NCI-H1417 (cell line): ENCODE measurements around the gene THSD7B.
"Not testable (repeated sequence)": the region's sequence is repeated elsewhere in the genome, so short reads cannot be mapped to it uniquely, and the experiment has no call there.

Source experiments
- DNase-seq, 3 experiments: peaks; one replicate each; lab custom pipeline; 2025; lab: John Stamatoyannopoulos, UW

Gene THSD7B

DNA sequence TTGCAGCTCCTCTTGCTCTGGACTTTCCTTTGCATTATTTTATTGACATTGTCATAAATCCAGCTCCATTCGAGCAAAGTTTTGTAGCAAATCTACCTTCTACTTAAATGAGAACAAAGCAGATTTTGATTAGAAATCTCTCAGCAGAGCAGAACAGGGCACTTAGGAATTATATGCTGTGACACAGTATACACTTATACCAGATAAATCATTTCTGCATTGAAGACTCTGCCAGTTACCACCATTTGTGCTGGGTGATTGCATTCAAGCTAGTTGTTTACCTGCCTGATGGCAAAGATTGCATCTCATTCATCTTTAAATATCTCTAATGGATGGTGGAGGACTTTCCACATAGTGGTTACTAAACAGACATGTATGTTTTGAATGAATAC, 757.3 kb downstream of the THSD7B start:
- peak in 2 of 3 experiments; percentile 13 to 65 for DNase-seq

DNA sequence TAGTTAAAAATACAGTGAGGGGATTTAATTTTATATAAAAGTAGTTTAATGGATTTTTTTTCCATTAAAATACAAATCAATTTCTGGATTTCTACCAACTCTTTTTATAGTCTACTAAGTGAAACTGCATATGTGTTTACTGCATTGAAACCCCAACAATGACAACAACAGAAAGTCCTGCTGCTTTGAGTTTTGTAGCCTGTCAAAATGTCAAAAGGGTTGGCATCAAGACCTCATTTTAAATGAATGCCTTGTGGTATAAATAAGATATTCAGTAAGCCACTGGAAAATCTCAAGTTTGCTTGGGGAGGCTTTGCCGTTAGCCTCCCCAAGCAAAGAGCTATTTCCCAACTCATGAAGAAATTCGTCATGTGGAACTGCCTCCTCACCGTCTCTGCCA, 758.6 kb downstream of the THSD7B start:
- DNase-seq: peak in 1 of 3 experiments; percentile 8

DNA sequence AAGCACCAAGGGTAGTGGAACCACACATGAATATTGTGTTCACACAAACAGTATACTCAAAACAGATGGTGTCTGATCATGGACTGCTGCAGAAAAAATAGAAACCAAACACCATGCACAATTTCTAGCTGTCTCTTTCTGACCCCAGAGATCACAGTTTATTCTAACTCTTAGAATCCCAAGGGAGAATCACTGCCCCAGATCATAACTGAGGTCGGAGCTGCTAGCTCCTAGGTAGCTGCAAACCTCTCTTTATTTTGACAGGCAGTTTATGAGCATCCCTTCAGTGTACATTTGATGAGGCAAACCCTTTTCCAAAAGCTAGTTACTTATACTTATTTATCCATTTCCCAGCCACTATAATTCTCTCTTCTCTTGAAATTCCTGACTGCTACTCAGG, 759.8 kb downstream of the THSD7B start:
- peak in 1 of 3 experiments; percentile 29 for DNase-seq

DNA sequence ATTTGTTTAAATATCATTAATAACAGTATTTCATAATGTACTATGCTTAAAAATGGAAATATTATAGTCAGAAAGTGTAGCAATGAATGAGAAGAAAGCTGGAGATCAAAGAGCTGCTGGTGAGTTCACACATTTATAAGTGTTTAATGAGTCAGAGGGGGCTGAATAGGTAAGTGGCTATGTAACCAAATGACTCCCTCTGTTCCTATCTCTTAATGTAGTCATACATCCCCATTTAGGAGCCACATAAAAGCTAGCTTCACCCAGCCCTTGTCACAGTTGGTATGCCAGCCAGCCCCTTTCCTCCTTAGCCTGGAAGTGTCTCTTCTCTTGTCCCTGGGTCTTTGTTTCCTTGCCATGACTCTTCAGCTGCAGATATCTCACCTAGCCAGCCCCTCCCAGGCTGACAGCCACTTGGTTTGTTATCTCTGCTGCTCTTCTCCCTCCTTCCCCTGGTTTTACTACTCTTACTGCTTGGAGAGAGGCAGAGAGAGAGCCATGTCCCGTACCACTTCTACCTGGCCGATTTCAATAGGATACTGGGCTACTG, 760.4 kb downstream of the THSD7B start:
- DNase-seq: peak in 1 of 3 experiments; percentile 53

DNA sequence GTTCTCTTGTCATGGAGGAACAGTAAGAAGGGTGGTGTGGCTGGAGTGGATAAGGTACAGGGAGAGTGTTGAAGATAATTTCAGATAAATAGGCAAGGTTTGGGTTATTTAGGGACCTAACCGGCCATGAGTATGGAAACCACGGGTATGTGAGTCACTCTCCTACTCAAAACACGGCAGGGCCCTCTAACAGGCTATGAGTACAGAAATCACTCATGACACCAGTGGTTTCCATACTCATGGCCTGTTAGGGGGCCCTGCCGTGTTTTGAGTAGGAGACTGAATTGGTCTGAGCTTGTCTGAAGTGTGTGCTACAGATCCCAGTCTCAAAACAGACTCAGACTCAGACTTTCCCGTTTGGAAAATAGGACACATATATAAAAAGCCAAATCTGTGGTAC, 770.6 kb downstream of the THSD7B start:
- DNase-seq: no peak

DNA sequence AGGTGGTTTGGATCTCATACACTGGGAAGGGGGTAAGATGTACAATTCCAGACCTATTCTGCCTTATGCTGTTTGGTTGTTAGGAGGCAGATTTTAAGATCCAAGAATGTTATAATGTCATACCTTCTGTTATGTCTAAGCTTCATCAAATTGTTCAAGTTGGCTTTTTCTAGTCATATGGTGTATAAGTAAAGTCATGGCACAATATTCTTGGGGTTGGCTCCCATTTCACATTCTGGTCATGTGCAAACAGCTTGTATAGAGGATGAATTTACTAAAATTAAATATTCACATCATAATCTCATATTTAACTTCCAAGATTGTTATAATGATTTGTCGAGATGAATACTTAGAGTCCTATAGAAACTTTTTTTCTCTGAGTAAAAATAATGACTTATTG, 774.0 kb downstream of the THSD7B start:
- DNase-seq: no peak

DNA sequence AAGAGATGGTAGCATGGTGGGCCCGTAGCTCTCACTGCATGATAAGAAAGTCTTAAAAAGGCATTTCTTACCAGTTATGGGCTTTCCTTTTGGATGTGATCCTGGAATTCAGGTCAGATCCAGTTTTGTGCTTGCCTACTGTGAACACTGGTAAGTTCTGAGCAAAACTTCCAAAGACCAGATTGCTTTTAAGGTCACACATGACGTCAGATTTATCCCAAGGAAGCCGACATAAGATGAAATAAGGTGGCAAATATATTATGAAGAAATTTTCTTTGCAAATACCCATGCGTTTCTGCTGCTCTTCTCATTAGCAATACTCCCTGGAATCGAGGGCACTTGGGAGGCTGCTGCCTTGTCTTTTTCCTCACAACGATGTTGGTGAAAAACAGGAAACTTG, 782.5 kb downstream of the THSD7B start:
- DNase-seq: no peak

DNA sequence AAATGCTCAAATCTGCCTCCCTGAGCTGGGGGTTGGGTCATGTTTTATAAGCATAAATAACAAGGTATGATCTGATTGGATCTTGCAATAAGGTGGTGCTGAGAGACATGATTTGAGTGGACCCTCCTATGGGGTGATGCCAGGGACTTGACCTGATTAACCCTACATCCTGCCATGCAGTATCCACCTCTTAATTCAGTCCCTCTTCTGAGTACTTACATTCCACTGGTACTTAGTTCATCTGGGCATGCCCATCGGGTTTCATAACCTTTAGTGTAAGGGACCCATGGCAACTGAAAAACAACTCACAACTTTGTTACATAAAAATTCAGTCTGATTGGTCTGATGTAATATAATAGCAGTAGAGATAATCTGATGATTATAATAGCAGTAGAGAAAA, 801.0 kb downstream of the THSD7B start:
- no peak for DNase-seq

DNA sequence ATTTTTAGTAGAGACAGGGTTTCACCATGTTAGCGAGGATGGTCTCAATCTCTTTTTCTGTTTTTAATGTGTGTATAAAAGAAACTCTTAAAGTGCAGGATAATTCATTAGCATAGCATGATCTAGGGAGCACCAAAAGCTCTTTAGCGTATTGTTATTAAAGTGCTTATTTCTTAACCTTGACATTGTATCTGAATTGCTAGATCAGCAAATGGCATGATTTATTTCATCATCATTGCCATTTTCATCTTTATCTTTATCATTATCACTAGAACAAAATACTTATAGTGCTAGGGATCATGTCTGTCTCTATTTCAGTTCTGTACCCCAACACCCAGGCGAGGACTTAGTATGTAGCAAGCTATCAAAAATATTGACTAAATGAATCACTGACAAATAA, 805.1 kb downstream of the THSD7B start:
- no peak for DNase-seq

DNA sequence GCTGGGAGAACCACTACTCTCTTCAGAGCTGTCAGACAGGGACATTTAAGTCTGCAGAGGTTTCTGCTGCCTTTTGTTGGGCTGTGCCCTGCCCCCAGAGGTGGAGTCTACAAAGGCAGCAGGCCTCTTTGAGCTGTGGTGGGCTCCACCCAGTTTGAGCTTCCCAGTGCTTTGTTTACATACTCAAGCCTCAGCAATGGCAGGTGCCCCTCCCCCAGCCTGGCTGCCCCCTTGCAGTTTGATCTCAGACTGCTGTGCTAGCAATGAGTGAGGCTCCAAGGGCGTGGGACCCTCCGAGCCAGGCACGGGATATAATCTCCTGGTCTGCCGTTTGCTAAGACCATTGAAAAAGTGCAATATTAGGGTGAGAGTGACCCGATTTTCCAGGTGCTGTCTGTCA, 822.5 kb downstream of the THSD7B start:
- not testable (repeated sequence) for DNase-seq

DNA sequence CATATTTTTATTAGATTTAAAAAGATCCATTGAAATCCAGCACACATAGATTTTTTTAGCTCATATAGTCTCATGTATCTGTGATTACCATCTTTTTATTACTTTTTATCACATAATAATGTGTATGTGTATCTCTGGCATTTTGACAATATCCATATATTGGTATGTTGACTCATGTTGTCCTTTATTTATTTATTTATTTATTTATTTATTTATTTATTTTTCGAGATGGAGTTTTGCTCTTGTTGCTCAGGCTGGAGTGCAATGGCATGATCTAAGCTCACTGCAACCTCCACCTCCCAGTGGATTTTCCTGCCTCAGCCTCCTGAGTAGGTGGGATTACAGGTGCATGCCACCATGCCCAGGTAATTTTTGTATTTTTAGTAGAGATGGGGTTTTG, 823.2 kb downstream of the THSD7B start:
- not testable (repeated sequence) for DNase-seq

DNA sequence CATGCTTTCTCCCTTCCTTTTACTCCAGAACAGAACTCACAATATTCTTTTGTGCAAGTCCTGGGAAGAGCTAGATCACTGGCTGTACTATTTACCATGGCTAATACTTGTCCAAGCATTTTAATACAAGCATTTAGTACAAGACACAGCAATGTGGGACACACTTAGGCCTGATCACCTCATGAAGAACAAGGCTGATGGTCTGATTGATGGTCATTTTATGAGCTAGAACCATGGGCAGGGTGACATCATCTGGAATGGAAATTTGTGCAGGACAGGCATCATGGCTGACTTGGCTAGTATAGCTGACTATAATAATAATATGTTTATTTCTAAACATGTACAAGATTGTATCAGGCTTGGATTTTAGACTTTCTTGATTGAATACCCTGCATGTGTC, 824.8 kb downstream of the THSD7B start:
- no peak for DNase-seq

DNA sequence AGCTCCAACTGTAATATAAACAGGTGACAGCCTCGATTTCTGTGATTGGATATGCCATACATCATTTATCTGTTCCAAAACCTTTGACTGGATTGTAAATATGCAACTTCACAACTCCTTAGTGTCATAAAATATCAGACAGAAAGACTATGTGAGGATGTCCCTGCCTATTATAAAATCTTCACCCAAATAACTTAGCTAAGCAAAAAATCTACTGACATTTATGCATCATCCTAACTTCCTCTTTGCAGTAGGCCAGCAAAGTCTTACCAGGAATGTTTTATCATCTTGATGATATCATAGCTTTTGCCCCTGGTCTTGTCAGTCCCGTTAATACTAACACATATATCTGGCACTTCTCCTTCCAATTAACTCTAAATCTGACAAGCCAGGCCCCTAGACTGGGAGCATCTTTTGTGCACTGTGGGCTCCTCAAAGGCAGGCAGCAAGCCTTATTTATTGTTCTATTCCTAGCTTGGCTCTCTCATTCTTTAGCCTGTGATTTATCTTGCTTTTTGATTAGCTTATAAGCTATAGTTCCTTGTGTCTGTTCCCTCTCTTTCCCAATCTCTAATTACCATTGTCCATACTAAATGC, 842.5 kb downstream of the THSD7B start:
- no peak for DNase-seq

DNA sequence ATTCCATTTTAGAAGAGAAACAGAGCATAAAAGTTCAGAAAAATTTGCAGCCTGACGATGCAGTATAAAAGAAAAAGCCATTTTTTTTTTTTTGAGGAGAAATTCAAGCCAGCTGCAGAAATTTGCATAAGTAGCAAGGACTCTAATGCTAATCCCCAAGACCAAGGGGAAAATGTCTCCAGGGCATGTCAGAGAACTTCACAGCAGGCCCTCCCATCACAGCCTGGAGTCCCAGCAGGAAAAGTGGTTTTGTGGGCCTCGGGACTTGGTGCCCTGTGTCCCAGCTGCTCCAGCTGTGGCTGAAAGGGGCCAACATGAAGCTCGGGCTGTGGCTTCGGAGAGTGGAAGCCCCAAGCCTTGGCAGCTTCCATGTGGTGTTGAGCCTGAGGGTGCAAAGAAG, 873.6 kb downstream of the THSD7B start:
- DNase-seq: no peak

DNA sequence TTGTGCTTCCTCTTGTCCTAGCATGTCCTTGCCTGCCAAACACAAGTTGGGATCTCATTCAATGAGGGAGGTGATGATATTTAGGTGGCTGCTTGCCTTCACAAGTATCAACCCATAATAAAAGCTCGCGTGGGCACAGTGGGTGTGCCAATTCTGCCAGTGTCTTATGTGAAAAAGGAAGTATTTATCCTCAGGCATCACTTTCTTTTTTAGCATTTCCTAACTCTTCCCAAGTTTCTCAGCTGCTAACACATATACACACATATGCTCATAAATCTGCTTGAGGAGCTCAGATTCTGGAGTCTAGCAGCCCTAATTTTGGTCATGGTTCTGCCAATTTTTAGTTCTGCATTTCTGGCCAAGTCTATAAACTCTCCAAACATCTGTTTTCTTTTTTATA, 879.4 kb downstream of the THSD7B start:
- DNase-seq: no peak

DNA sequence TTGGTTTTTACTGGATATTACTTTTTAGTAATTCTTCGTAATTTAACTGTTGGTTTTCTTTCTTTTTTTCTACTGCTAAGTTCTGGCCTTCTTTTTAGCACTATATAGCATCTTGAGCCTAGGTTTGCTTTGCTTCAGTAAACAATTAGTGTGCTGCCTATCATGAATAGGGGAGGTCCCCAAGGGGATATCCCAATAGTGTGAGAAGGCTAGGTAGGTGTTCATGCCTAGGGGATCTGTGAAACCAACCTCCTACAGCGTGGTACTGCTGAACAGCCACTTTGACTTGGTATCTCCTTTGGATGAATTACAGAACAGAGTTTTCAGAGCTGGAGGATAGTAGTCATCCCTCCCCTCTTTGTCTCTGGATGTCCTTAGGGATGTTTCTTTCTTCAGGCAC, 888.7 kb downstream of the THSD7B start:
- no peak for DNase-seq

DNA sequence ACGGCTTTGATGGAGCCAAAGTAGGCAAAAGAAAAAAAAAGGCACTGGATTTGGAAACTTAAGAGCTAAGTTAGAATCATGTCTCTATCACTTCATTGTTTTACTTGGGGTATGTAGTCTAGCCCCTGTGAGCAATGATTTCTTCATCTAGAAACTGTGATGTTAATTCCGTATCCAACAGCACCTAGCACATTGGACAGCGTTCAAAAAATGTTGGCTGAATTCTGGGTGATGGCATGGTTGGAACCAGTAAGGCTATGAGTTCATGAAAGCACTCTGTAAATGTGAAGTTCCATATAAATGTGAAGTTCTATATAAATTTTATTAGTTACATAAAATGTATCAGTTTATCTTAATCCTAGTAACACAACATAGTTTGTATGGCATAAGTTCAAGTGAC, 890.5 kb downstream of the THSD7B start:
- no peak for DNase-seq

DNA sequence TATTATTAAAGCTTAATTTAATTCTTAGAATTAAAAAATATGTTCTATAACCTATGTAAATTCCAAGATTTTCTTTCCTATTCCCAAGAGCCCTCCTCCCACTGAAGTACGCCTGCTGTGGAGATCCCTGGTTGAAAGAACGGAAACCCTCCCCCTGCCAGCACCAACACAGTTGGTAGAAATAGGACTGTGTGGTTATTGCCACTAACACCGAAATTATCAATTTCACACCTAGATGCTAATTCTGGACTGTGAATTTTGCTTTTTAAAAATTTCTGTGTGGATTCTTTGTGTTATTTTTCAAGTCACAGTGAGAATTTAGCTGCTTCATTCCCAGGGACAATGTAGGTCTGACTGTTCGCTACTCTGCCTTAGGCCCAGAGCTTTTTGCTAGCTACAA, 893.1 kb downstream of the THSD7B start:
- DNase-seq: no peak

DNA sequence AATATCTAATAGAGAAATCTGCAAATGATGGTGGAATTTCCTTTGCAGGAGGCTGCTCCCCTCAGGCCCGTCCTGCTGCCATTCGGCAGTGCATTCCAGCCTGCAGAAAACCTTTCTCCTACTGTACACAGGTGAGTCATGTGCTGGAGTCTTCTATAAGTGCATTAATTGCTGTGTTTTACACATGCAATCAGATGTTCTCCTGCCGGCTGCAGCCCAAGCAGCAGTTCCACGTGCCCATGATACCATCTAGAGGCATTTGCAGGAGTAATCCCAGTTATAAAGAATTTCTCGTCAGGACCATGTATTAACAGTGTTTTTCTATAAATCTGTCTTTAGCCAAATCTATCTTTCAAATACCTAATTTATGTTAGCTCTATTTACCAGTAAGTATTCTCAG, 894.3 kb downstream of the THSD7B start:
- DNase-seq: peak; percentile 14 to 63 (median 54)

DNA sequence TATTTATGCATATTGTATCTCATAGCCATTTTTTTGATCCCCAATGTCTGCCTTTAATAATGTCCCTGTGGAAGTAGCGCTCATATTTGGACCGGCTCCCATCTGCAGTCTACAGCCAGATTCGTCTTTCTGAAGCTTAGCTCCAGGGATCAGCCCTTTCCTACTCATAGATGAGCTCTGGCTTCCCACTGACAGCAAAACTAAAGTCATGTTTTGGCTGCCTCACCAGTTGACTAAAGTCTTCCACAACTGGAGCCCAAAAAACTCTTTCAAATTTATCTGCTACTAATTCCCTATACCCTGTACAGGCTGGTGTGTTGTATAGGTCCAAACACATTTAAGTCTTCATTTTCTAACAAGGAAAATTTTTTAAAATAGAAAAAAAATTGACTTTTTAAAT, 904.8 kb downstream of the THSD7B start:
- no peak for DNase-seq

DNA sequence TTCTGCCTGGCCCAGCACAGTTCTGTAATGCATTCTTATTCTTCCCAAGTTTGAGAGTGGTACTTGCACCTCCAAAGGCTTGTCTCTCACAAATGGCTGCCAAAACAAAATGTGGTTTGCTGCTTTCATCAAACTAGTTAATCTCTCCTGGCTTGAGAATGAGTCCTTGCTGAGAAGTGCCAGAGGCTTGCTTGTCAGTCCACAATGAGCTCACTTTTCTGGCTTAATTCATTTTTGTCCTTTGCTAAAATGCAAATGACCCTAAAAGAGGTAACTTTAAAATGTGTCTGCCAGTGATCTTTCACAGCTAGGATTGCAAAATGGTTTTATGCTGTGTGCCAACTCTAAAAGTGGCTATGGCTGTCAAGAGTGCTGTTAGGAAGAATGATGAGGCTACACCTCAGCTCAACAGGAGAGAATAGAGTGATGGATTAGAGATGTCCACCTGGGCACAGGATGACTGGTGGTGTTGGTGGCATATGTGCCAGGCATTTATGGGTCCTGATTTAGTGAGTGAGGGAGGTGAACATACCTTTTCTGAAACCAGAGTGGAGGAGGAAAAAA, 907.7 kb downstream of the THSD7B start:
- DNase-seq: no peak

DNA sequence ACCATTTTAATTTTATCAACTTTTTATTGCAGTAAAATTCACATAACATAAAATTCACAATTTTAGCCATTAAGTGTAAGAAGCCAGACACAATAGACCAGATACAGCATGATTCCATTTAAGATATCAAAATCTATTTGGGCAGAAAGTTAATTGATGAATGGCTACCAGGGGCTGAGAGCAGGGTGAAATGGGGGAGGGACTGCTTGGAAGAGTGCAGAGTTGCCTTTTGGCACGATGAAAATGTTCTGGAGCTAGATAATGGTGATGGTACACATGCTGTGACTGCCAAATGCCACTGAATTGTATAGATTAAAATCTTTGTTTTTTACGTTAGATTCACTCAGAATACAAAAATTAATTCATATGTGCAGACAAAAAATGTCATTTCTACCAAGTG, 909.6 kb downstream of the THSD7B start:
- no peak for DNase-seq

DNA sequence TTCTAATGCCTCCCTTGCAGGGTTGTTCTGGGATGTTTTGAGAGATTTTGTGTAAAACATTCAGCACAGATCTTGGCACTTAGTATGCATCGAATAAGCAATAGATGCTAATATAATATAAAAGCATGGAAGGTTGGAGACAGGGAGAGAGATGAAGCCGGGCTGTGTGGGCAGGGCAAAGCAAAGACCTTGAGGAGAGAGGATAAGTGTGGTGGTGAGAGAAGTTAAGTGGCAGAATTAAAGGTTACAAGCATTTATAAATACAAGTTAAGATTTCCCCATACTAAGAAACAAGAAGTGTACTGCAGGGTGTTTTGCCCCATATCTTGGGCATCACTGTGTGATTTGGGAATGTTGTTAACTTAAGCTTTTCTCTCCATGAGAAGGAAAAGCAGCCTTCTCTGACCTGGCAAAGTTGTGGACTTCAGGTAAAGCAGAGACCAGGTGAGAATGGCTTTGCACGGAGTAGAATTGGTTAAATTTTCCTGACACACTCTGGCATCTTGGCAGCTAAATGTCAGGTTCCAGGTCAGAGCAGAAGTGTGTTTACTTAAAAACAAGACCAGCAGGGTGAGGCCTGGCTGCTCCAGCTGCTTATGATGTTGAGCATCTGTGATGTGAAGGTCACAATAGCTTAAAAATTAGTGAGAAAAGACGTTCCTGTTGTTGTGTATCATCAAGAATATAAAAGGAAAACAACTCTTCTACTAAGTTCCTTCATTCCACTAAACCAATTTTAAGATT, 910.4 kb downstream of the THSD7B start:
- peak in 2 of 3 experiments; percentile 1 to 33 for DNase-seq
